ENCODE results near the gene PADI3. TPM values are rescaled to one million over a fixed set of nuclear protein-coding genes. Genes with fewer than 3 reads are reported as not detected.

PADI3 gene
- total and polyA plus RNA-seq, 2 experiments from 2014 or later: 0.37 to 0.80 TPM

- Histone ChIP-seq H3F3A (replicated peaks; ENCODE audit: low read depth) (no peaks in the 10 kb centered on the region), H3K36me3 (ENCODE audit: insufficient read depth) (no peaks in the 10 kb centered on the region), H3K4me3 (no peak overlapping the region), H2AFZ (no peak overlapping the region), H4K20me1 (replicated peaks; ENCODE audit: insufficient read depth) (no peaks in the 10 kb centered on the region), H3K27me3 (ENCODE audit: insufficient read depth) (no peaks in the 10 kb centered on the region), H3K27ac (ENCODE audit: low read depth) (no peak overlapping the region), H3K79me2 (replicated peaks; ENCODE audit: insufficient read depth) (no peaks in the 10 kb centered on the region), H3K9me2 (ENCODE audit: insufficient read depth) (no peaks in the 10 kb centered on the region), H3K4me2 (no peak overlapping the region), H3K4me1 (ENCODE audit: insufficient read depth) (no peaks in the 10 kb centered on the region)
- Mint-ChIP-seq H3K27ac (no peak overlapping the region), H3K4me3 (no peak overlapping the region), H3K4me1 (peaks cover 34% of the 10 kb centered on the region), H3K27me3 (ENCODE audit: insufficient read depth, low read depth, poor library complexity) (peaks cover 6% of the 10 kb centered on the region), H3K36me3 (ENCODE audit: low read depth) (no peaks in the 10 kb centered on the region), H3K9me3 (no peaks in the 10 kb centered on the region)
- TF ChIP-seq ETS1 (IDR thresholded peaks at IDR 0.05) (no peak), STAT1 (IDR thresholded peaks at IDR 0.05; ENCODE audit: unreplicated experiment) (no peak), ZNF462 (CRISPR knock-in tag; IDR thresholded peaks at IDR 0.05) (no peak), EZH2phosphoT487 (IDR thresholded peaks at IDR 0.05; ENCODE audit: unreplicated experiment) (no peak)
- ATAC-seq: peak; percentile 65
- no peak for DNase-seq (ENCODE audit: low spot score)
Measured at GRCh38 chr1:17214876-17215544, 33.9 kb upstream of the PADI3 start.

- H3K79me2 ChIP-seq (replicated peaks; ENCODE audit: insufficient read depth): no peaks in the 10 kb centered on the region
- no peak overlapping the region for H3K27ac ChIP-seq (ENCODE audit: low read depth)
- no peak overlapping the region for H3K4me3 Mint-ChIP-seq
- no peaks in the 10 kb centered on the region for H3K9me2 ChIP-seq (ENCODE audit: insufficient read depth)
- H3K4me2 ChIP-seq: no peak overlapping the region
- no peaks in the 10 kb centered on the region for H3K36me3 ChIP-seq (ENCODE audit: insufficient read depth)
- no peak overlapping the region for H3K4me3 ChIP-seq
- H3K4me1 ChIP-seq (ENCODE audit: insufficient read depth): no peaks in the 10 kb centered on the region
- H4K20me1 ChIP-seq (replicated peaks; ENCODE audit: insufficient read depth): no peaks in the 10 kb centered on the region
- no peaks in the 10 kb centered on the region for H3K36me3 Mint-ChIP-seq (ENCODE audit: low read depth)
- H3K9me3 Mint-ChIP-seq: no peaks in the 10 kb centered on the region
- no peak overlapping the region for H2AFZ ChIP-seq
- no peaks in the 10 kb centered on the region for H3F3A ChIP-seq (replicated peaks; ENCODE audit: low read depth)
- no peaks in the 10 kb centered on the region for H3K27me3 ChIP-seq (ENCODE audit: insufficient read depth)
- no peak for DNase-seq (ENCODE audit: low spot score)
- no peak overlapping the region for H3K27ac Mint-ChIP-seq
- peaks cover 6% of the 10 kb centered on the region for H3K27me3 Mint-ChIP-seq (ENCODE audit: insufficient read depth, low read depth, poor library complexity)
- H3K4me1 Mint-ChIP-seq: peaks cover 34% of the 10 kb centered on the region
- no peak for ATAC-seq
- TF ChIP-seq REST (IDR thresholded peaks at IDR 0.05; ENCODE audit: unreplicated experiment) (no peak), EZH2 (IDR thresholded peaks at IDR 0.05; ENCODE audit: low read depth, unreplicated experiment) (no peak)
Measured at GRCh38 chr1:17215545-17215890, 33.4 kb upstream of the PADI3 start.

Measured in GM23338 (cell line).